ENCODE measurements around the gene TYW5. TPM values are rescaled to one million over a fixed set of nuclear protein-coding genes. Genes with fewer than 3 reads are reported as not detected.

Gene TYW5
- total RNA-seq, 4 donors from 2014 or later: 9.0 to 18.9 (median 11.1) TPM

DNA sequence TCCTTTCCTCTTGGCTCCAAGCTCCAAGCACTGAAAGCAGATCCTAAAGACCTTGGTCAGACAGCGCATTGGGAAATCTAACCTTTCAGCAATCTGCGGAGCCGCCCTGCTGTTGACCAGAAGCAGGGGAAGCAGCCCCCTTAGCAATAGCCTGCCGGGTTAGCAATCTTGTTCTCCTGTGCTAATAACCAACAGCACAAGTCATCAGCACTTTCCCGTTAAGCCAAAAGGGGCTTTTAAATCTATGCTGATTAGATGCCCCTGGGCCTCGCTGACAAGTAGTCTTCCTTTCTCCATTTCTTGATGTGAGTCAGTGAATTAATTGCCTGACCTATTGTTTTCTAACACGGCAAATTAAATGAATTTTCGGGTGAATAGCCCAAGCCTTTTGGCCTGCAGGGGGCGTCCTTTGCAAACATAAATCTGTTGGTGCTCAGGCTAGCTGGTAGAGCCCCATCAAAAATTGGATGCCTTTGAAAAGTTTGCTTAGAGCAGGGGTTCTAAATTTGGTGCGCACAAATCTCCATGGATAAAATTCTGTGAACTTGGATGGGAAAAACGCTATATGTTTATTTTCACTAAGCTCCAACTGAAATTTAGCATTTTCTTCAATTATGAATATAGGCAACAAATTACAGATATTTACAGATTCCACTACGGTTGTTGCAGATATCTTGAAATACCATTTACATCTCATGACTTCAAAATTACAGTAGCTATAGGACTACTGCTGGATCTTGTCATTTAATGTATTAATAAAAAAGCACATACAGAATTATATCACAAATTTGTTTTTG, 24.7 kb upstream of the TYW5 start:
- no peak for TF ChIP-seq POLR2A (IDR thresholded peaks at IDR 0.05)
- TF ChIP-seq, protein P1, sequence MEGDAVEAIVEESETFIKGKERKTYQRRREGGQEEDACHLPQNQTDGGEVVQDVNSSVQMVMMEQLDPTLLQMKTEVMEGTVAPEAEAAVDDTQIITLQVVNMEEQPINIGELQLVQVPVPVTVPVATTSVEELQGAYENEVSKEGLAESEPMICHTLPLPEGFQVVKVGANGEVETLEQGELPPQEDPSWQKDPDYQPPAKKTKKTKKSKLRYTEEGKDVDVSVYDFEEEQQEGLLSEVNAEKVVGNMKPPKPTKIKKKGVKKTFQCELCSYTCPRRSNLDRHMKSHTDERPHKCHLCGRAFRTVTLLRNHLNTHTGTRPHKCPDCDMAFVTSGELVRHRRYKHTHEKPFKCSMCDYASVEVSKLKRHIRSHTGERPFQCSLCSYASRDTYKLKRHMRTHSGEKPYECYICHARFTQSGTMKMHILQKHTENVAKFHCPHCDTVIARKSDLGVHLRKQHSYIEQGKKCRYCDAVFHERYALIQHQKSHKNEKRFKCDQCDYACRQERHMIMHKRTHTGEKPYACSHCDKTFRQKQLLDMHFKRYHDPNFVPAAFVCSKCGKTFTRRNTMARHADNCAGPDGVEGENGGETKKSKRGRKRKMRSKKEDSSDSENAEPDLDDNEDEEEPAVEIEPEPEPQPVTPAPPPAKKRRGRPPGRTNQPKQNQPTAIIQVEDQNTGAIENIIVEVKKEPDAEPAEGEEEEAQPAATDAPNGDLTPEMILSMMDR (IDR thresholded peaks at IDR 0.05): peak; percentile 61 to 85 (median 79)
- peak; percentile 84 to 88 for DNase-seq
- no peaks in the 10 kb centered on the region for H3K9me3 ChIP-seq
- H3K36me3 ChIP-seq: no peaks in the 10 kb centered on the region
- no peak overlapping the region for H3K27ac ChIP-seq
- 15 to 18% methylated on average over 12 of the region's 12 CpGs for WGBS, 2 donors
- H3K4me3 ChIP-seq (replicated peaks in 1 of 3): no peak overlapping the region
- H3K27me3 ChIP-seq: no peaks in the 10 kb centered on the region
- intact Hi-C loops (cut with DNase I): loop anchor here (5.0 to 10.0 kb wide), 2 partner anchors 335 to 502 kb away; no protein-coding TSS in a partner anchor
- peaks cover 0 to 4% of the 10 kb centered on the region in 2 donors for H3K4me1 ChIP-seq

DNA sequence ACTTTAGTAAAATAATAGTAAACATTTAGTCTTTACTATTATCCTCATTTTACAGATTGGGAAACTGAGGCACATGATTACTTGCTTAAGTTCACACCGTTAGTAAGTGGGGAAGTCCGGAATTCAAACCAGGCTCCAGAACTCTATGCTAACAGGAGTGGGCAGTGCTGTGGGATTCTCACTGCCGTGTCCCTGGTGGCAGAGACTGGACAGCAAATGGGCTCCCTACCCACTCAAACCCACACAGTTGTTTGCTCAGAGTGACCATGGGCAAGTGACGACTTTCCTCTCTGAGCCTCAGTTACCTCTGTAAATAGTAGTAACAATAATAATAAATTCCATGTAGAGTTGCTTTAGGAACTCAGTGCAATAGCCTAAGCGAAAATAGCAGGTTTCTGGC, 24.1 kb upstream of the TYW5 start:
- intact Hi-C loops (cut with DNase I): no loop called here
- WGBS, 2 donors: 73 to 78% methylated on average over 5 of the region's 5 CpGs
- H3K4me3 ChIP-seq (replicated peaks in 1 of 3): no peak overlapping the region

GRCh38 chr2:199977984-199978415, 22.7 kb upstream of the TYW5 start:
- H3K36me3 ChIP-seq: no peaks in the 10 kb centered on the region
- no peak for DNase-seq
- no peaks in the 10 kb centered on the region for H3K27me3 ChIP-seq
- TF ChIP-seq, protein P1 (IDR thresholded peaks at IDR 0.05): no peak
- no peak for TF ChIP-seq POLR2A (IDR thresholded peaks at IDR 0.05)
- intact Hi-C loops (cut with DNase I): no loop called here
- H3K27ac ChIP-seq: no peak overlapping the region
- H3K9me3 ChIP-seq: no peaks in the 10 kb centered on the region
- no peak overlapping the region for H3K4me3 ChIP-seq (replicated peaks in 1 of 3)
- H3K4me1 ChIP-seq: peaks cover 0 to 4% of the 10 kb centered on the region in 2 donors

More for the DNA sequence above, 24.1 kb upstream of the TYW5 start:
- Histone ChIP-seq H3K27me3 (no peaks in the 10 kb centered on the region), H3K27ac (no peak overlapping the region), H3K4me1 (peaks cover 0 to 4% of the 10 kb centered on the region in 2 donors), H3K36me3 (no peaks in the 10 kb centered on the region), H3K9me3 (no peaks in the 10 kb centered on the region)
- no peak for DNase-seq
- TF ChIP-seq, protein P1 (IDR thresholded peaks at IDR 0.05): no peak
- TF ChIP-seq POLR2A (IDR thresholded peaks at IDR 0.05): no peak

GRCh38 chr2:199975273-199975895, 20.1 kb upstream of the TYW5 start:
- WGBS, 2 donors: 89 to 93% methylated on average over 3 of the region's 3 CpGs
- Histone ChIP-seq H3K27me3 (no peaks in the 10 kb centered on the region), H3K27ac (no peak overlapping the region), H3K9me3 (no peaks in the 10 kb centered on the region), H3K4me1 (peaks cover 0 to 4% of the 10 kb centered on the region in 2 donors), H3K36me3 (no peaks in the 10 kb centered on the region), H3K4me3 (replicated peaks in 1 of 3) (no peak overlapping the region)
- DNase-seq: no peak
- no peak for TF ChIP-seq POLR2A (IDR thresholded peaks at IDR 0.05)
- TF ChIP-seq, protein P1 (IDR thresholded peaks at IDR 0.05): no peak
- intact Hi-C loops (cut with DNase I): no loop called here

GRCh38 chr2:199973703-199974102, 18.4 kb upstream of the TYW5 start:
- Histone ChIP-seq H3K36me3 (no peaks in the 10 kb centered on the region), H3K4me3 (replicated peaks in 1 of 3) (no peak overlapping the region), H3K27ac (no peak overlapping the region), H3K9me3 (no peaks in the 10 kb centered on the region), H3K27me3 (no peaks in the 10 kb centered on the region), H3K4me1 (no peaks in the 10 kb centered on the region)
- DNase-seq: no peak
- TF ChIP-seq, protein P1 (IDR thresholded peaks at IDR 0.05): peak in 4 of 6 experiments; percentile 6 to 59 (median 48)
- no peak for TF ChIP-seq POLR2A (IDR thresholded peaks at IDR 0.05)
- 21 to 22% methylated on average over 2 of the region's 2 CpGs for WGBS, 2 donors
- intact Hi-C loops (cut with DNase I): no loop called here
